ENCODE results near the gene ESRRB.

The ESRRB gene

DNA sequence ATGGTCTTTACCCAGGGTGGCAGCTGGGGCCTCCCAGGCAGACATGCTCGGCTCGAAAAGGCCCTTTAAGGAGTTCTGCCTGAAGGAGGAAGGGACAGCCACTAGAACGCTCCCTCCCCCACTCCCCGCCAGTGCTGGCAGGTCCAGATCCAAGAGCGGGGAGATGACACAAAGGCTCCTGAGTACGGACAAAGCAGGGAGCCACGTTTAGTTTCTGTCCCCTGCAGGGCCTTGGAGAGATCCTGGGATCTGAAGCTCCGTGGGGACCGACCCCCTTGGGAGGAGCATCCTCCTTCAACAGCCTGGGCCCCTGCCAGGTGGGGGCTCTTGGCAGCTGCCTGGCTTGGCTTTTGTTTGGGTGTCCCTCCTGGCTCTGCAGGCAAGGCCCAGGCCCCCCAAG is 89.7 kb downstream of the ESRRB start:
- H3K36me3 ChIP-seq (ENCODE audit: insufficient read depth, low read length), result no peaks in the 10 kb centered on the region
- H3K9ac ChIP-seq (ENCODE audit: low read depth, low read length), result no peak overlapping the region
- no peaks in the 10 kb centered on the region for H3K9me3 ChIP-seq (ENCODE audit: control insufficient read depth, insufficient read depth, low read length)
- H3K4me1 ChIP-seq (ENCODE audit: insufficient read depth, low read length), result no peaks in the 10 kb centered on the region; the same call in 1 of the 2 replicates

DNA sequence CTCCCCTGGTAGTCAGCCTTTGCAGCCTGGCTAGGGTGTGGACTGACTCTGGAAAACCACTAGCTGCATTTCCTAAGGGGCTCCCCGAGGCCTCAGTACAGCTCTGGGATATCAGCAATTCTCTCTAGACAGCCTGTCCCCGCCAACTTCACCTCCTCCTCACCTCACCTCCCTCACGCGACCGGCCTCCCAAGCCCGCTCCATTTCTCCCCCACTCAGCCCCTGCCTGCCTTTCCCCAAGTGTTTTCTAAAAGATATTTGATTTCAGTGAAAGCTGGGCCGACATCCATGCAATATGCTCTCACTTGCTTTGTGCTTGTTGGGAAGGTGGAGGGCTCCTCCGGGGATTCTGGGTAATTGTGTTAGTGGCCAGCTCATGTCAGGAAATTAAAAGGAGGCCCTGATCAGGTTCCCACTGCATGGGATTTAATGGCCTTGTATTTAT is 91.8 kb downstream of the ESRRB start:
- H3K36me3 ChIP-seq (ENCODE audit: insufficient read depth, low read length), result no peaks in the 10 kb centered on the region
- H3K9me3 ChIP-seq (ENCODE audit: control insufficient read depth, insufficient read depth, low read length), result no peaks in the 10 kb centered on the region
- no peaks in the 10 kb centered on the region; the same call in 1 of the 2 replicates for H3K4me1 ChIP-seq (ENCODE audit: insufficient read depth, low read length)
- H3K9ac ChIP-seq (ENCODE audit: low read depth, low read length), result no peak overlapping the region

GRCh38 chr14:76472199-76472723 is 96.3 kb downstream of the ESRRB start:
- Histone ChIP-seq H3K9ac (ENCODE audit: low read depth, low read length) (no peak overlapping the region), H3K4me1 (ENCODE audit: insufficient read depth, low read length) (no peaks in the 10 kb centered on the region), H3K36me3 (ENCODE audit: insufficient read depth, low read length) (no peaks in the 10 kb centered on the region), H3K9me3 (ENCODE audit: control insufficient read depth, insufficient read depth, low read length) (no peaks in the 10 kb centered on the region)

DNA sequence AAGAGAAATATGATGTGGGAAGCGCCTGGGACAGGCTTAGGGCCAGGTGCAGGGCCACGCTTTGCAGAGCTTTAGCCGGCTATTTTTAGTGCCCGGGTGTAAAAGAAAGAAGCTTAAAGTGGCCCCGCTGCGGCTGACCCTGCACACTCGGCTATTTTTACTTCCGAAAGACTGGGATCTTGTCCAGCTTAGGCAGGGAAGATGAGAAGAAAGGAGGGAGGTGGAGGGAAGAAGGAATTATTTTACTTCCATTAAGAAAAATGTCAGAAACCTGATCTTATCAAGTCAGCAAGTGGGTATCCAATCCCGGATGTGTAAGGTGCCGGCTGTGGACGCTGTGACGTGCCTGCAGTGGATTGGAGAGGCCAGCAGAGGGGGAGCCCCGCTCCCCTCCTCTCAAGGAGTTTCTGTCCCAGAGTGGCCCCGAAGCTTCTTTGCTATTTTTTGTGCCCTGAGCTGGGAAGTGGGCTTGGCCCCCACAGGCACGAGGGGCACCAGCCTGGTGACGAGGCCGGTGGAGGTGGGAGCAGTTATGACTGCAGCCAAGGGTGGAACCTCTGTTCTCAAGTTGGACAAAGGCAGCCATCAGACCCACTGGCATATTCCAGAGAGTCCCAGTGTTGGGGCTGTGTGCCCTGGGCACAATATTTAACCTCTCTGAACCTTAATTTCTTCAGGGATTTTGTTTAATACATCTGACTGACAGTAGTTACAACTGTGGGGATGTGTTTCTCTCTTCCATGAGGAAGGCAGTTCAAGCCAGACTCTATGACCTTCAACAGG is 97.7 kb downstream of the ESRRB start:
- H3K36me3 ChIP-seq (ENCODE audit: insufficient read depth, low read length), result no peaks in the 10 kb centered on the region
- no peak overlapping the region for H3K9ac ChIP-seq (ENCODE audit: low read depth, low read length)
- no peaks in the 10 kb centered on the region for H3K4me1 ChIP-seq (ENCODE audit: insufficient read depth, low read length)
- H3K9me3 ChIP-seq (ENCODE audit: control insufficient read depth, insufficient read depth, low read length), result no peaks in the 10 kb centered on the region

DNA sequence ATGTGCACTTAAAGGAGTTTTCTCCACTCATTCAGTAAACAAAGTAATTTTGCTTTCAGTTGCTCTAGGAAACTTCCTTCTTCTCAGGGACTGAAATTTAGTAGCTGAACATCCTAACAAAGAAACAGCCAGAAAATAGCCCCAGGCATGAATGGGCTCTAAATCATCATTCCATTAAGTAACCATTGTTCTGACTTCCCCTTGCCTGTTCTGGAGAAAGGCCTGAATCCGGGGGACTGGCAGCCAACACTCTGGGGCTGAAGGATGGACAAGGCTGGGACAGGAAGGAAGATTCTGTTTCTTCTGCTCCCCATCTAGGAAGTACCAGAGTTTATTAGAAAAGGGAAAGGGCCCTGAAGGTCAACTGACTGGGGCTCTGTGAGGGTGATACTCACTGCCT is 104.5 kb downstream of the ESRRB start:
- Histone ChIP-seq H3K9me3 (ENCODE audit: control insufficient read depth, insufficient read depth, low read length) (no peaks in the 10 kb centered on the region), H3K4me1 (ENCODE audit: insufficient read depth, low read length) (no peaks in the 10 kb centered on the region; the same call in 1 of the 2 replicates), H3K9ac (ENCODE audit: low read depth, low read length) (no peak overlapping the region), H3K36me3 (ENCODE audit: insufficient read depth, low read length) (no peaks in the 10 kb centered on the region)

GRCh38 chr14:76484355-76484754 is 108.4 kb downstream of the ESRRB start:
- peaks cover 4% of the 10 kb centered on the region; the same call in 1 of the 2 replicates for H3K4me1 ChIP-seq (ENCODE audit: insufficient read depth, low read length)
- no peak overlapping the region for H3K9ac ChIP-seq (ENCODE audit: low read depth, low read length)
- H3K36me3 ChIP-seq (ENCODE audit: insufficient read depth, low read length), result no peaks in the 10 kb centered on the region
- H3K9me3 ChIP-seq (ENCODE audit: control insufficient read depth, insufficient read depth, low read length), result no peaks in the 10 kb centered on the region

GRCh38 chr14:76486251-76486743 is 110.4 kb downstream of the ESRRB start:
- Histone ChIP-seq H3K9me3 (ENCODE audit: control insufficient read depth, insufficient read depth, low read length) (no peaks in the 10 kb centered on the region), H3K4me1 (ENCODE audit: insufficient read depth, low read length) (peaks cover 9% of the 10 kb centered on the region; the same call in 1 of the 2 replicates), H3K9ac (ENCODE audit: low read depth, low read length) (no peak overlapping the region), H3K36me3 (ENCODE audit: insufficient read depth, low read length) (no peaks in the 10 kb centered on the region)

DNA sequence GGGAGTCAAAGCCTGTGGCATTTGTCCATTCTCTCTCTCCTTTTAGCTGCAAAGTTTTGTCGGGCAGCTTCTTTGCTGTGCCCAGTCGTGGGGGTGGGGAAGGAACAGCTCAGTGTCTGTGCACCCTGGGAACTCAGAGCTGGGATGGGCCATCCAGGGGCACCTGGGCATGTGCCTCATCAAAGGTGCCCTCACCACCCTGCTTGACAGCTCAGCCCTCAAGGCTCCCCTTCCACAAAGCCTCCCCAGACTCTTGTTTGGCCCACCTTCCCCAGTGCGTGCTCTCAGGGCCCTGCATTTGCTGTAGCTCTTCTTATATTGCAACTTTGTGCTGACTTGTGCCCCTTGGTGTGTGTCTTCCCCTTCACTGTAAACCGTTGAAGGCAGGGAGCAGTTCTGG is 112.6 kb downstream of the ESRRB start:
- Histone ChIP-seq H3K9me3 (ENCODE audit: control insufficient read depth, insufficient read depth, low read length) (no peaks in the 10 kb centered on the region), H3K9ac (ENCODE audit: low read depth, low read length) (no peak overlapping the region), H3K4me1 (ENCODE audit: insufficient read depth, low read length) (peaks cover 9% of the 10 kb centered on the region; the same call in 1 of the 2 replicates), H3K36me3 (ENCODE audit: insufficient read depth, low read length) (no peaks in the 10 kb centered on the region)

GRCh38 chr14:76489667-76490066 is 113.7 kb downstream of the ESRRB start:
- no peaks in the 10 kb centered on the region for H3K9me3 ChIP-seq (ENCODE audit: control insufficient read depth, insufficient read depth, low read length)
- H3K9ac ChIP-seq (ENCODE audit: low read depth, low read length), result no peak overlapping the region
- peaks cover 9% of the 10 kb centered on the region; the same call in 1 of the 2 replicates for H3K4me1 ChIP-seq (ENCODE audit: insufficient read depth, low read length)
- no peaks in the 10 kb centered on the region for H3K36me3 ChIP-seq (ENCODE audit: insufficient read depth, low read length)

- Histone ChIP-seq H3K9me3 (ENCODE audit: control insufficient read depth, insufficient read depth, low read length) (no peaks in the 10 kb centered on the region), H3K36me3 (ENCODE audit: insufficient read depth, low read length) (no peaks in the 10 kb centered on the region), H3K4me1 (ENCODE audit: insufficient read depth, low read length) (peaks cover 9% of the 10 kb centered on the region; the same call in 1 of the 2 replicates), H3K9ac (ENCODE audit: low read depth, low read length) (no peak overlapping the region)
Measured at GRCh38 chr14:76490111-76490510, 114.2 kb downstream of the ESRRB start.

GRCh38 chr14:76490735-76491134 is 114.8 kb downstream of the ESRRB start:
- H3K4me1 ChIP-seq (ENCODE audit: insufficient read depth, low read length), result peaks cover 9% of the 10 kb centered on the region; the same call in 1 of the 2 replicates
- no peak overlapping the region for H3K9ac ChIP-seq (ENCODE audit: low read depth, low read length)
- no peaks in the 10 kb centered on the region for H3K9me3 ChIP-seq (ENCODE audit: control insufficient read depth, insufficient read depth, low read length)
- no peaks in the 10 kb centered on the region for H3K36me3 ChIP-seq (ENCODE audit: insufficient read depth, low read length)

DNA sequence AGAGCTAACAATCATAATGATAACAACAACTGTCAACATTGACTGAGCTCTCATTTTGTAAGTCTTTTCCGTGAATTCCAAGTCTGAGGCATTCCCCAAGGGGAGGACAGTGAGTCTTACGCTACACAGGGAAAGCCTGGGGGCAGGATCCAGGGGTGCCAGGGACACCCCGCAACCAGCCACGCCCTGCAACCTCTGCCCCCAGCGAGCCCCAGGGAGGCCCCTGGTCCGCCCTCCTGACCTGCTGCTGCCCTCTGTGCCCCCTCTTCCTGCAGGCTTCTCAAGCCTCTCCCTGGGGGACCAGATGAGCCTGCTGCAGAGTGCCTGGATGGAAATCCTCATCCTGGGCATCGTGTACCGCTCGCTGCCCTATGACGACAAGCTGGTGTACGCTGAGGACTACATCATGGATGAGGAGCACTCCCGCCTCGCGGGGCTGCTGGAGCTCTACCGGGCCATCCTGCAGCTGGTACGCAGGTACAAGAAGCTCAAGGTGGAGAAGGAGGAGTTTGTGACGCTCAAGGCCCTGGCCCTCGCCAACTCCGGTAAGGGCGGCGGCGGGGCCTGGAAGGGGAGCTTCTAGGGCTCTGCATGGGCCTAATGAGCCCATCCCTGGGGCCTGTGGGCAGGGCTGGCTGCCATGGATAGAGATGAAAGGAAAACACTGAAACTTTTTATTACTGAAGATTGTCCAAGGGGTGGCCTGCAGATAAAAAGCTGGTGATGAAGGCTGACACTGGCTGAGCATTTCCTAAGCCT is 115.4 kb downstream of the ESRRB start:
- Histone ChIP-seq H3K9me3 (ENCODE audit: control insufficient read depth, insufficient read depth, low read length) (no peaks in the 10 kb centered on the region), H3K9ac (ENCODE audit: low read depth, low read length) (no peak overlapping the region), H3K36me3 (ENCODE audit: insufficient read depth, low read length) (no peaks in the 10 kb centered on the region), H3K4me1 (ENCODE audit: insufficient read depth, low read length) (peaks cover 5% of the 10 kb centered on the region; the same call in 1 of the 2 replicates)

DNA sequence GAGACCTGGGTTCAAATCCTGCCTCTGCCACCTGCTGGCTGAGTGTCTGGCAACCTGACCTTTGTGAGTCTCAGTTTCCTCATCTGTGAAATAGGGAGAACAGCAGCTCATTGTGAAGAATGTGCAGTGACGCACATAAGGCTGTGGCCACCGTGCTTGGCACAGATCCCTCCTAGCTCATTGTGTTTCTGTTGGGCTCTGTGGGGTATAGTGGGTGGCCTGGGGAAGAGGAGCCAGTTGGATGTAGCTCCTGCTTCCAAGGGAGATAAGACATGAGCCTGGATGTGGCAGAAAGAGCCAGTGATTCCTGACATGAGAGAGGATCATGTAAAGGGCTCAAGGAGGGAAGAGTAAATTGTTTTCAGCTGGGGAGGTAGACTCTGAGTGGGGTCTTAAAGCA is 120.0 kb downstream of the ESRRB start:
- Histone ChIP-seq H3K9me3 (ENCODE audit: control insufficient read depth, insufficient read depth, low read length) (no peaks in the 10 kb centered on the region), H3K4me1 (ENCODE audit: insufficient read depth, low read length) (0 out of 2 replicates have a peak, but pooled peaks cover under 1% of the 10 kb centered on the region), H3K9ac (ENCODE audit: low read depth, low read length) (no peak overlapping the region), H3K36me3 (ENCODE audit: insufficient read depth, low read length) (no peaks in the 10 kb centered on the region)

- no peak overlapping the region for H3K9ac ChIP-seq (ENCODE audit: low read depth, low read length)
- H3K36me3 ChIP-seq (ENCODE audit: insufficient read depth, low read length), result no peaks in the 10 kb centered on the region
- no peaks in the 10 kb centered on the region for H3K9me3 ChIP-seq (ENCODE audit: control insufficient read depth, insufficient read depth, low read length)
- H3K4me1 ChIP-seq (ENCODE audit: insufficient read depth, low read length), result no peaks in the 10 kb centered on the region
Measured at GRCh38 chr14:76496595-76496994, 120.7 kb downstream of the ESRRB start.

Measured in ES-I3 (cell line).